Hepatocyte (in vitro differentiated cells): ENCODE data around the gene INTS3.

Experiments
- CTCF ChIP-seq: fragments of 200-600 bp; sonication (generic); IDR thresholded peaks from 2 replicates; pipeline ENCODE4 v1.5.1; 2016; ENCODE audit warnings: antibody characterized with exemption, mild to moderate bottlenecking; ENCODE audit not compliant: poor library complexity
- EZH2 ChIP-seq: fragments of 200-600 bp; sonication (generic); IDR thresholded peaks from 2 replicates; pipeline ENCODE4 v1.6.1; 2016; ENCODE audit warnings: antibody characterized with exemption, mild to moderate bottlenecking, borderline replicate concordance
- EZH2phosphoT487 ChIP-seq: fragments of 200-600 bp; sonication (generic); IDR thresholded peaks from one replicate; pipeline ENCODE4 v1.6.1; 2018; ENCODE audit warnings: antibody characterized with exemption, mild to moderate bottlenecking, low read depth, moderate library complexity; ENCODE audit not compliant: unreplicated experiment, severe bottlenecking

GRCh38 chr1:153734396-153735089 is 6.7 kb downstream of the INTS3 start:
- TF ChIP-seq CTCF = no peak
- TF ChIP-seq EZH2 = no peak
- no peak for TF ChIP-seq EZH2phosphoT487
